ENCODE results near the gene LSMEM2.
A peak's percentile ranks its signal among the peaks of the same experiment; 100 is the strongest.
"Not testable (repeated sequence)": the region's sequence is repeated elsewhere in the genome, so short reads cannot be mapped to it uniquely, and the experiment has no call there.

The LSMEM2 gene

GRCh38 chr3:50278880-50279224 lies at the start of gene LSMEM2:
Gene LSMEM2 (plus strand): TSS chr3:50279087. CDS start chr3:50279114, 27 bp downstream.
- no peak for DNase-seq

GRCh38 chr3:50229490-50229889 lies 49.4 kb upstream of the LSMEM2 start:
- DNase-seq = no peak

DNA sequence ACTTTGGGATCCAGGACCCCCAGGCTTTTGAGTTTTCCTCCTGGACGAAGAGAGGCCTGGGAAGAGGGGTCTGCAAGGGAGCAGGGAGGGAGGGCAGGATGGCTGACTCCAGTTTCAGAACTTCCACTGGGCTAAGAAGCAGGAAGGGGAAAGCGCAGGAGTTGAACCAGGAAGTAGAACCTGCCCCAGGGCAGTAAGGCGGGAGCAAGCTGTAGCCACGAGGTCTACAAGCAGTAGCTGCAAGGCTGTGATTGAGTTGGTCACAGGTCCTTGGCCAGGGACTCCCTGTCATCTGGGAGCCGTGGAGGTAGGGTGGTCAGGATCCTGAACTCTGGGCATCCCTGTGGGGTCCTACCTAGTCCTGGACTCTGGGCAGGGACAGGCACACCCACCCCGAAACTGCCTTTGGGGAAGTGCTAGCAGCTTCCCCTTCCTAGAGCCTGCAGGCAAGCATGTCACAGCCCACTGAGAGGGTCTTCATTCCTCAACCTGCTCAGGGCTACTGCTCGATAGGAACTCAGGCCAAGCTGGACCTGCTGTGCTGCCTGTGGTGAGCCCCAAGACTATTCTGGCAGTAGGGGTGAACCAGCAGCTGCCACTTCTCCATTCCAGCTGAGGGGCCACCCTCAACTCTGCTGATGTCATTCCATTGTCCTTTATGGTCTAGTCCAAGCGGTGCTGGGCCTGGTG lies 48.6 kb upstream of the LSMEM2 start:
- no peak for DNase-seq

GRCh38 chr3:50230794-50231125 lies 48.1 kb upstream of the LSMEM2 start:
- DNase-seq = no peak

DNA sequence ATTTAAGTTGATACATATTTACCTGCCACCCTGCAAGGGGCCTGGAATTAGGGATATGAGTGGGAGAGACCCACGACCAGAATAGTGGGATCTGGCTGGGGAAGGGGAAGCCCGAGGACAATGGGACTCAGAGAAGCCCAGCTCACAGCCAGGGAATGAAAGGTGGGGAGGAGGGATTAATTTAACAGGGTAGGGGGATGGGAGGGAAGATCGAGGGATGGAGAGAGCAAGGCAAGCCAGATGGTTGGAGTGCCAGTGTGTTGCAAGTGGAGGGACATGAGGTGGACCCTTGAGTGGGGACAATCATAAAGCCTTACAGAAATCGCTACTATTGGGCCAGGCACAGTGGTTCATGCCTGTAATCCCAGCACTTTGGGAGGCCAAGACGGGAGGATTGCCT lies 47.3 kb upstream of the LSMEM2 start:
- no peak for DNase-seq

DNA sequence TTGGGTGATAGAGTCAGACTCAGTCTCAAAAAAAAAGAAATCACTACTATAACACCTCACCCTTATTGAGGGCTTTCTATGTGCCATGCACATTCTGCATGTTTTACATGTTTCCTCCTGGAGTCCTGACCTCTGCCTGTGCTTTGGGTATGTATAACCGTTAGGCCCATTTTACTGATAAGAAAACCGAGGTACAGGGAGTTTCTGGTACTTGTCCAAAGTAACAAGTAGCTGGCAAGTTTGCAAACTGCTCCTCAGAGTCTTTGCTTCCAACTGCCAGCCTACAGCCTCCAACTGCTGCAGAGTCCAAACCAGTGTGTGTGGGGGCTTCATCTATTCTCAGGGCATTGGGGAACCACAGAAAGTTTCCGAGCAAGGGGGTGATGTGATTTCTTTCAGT lies 46.6 kb upstream of the LSMEM2 start:
- DNase-seq = no peak

GRCh38 chr3:50233176-50233575 lies 45.7 kb upstream of the LSMEM2 start:
- no peak for DNase-seq

GRCh38 chr3:50235716-50236483 lies 43.0 kb upstream of the LSMEM2 start, which contains the start of gene GNAI2:
Gene GNAI2 (plus strand): TSS chr3:50236204. CDS start chr3:50236336, 132 bp downstream.
- DNase-seq = peak; percentile 98 to 99

DNA sequence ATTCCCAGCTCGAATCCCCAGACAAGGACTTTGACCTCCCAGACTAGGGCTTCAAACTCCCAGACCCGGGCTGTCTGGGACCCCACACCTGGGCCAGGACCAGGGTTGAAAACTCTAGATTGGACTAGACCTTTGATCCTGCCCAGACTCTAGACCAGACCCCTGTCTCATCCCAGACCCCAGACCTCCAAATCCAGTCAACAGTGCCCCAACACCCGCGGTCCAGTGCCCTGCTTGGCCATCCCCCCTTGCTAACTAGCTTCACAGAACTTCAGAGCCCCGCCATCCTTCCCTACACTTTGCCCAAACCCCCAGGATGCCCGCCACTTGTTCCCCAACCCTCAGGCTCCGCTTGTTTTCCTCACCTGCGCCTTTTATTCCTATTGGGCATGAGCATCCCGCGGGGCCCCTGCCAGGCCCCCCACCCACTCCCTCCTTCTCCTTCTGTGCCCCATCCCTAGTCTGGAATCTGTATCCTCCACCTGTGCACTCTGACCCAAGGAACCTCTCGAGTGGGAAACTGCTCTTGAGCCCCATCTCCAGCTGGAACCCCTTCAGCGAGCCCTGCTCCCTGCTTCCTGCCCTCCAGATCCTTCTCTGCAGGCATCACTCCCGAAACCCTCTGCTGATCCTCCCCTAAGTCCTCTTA lies 42.3 kb upstream of the LSMEM2 start:
- no peak for DNase-seq

DNA sequence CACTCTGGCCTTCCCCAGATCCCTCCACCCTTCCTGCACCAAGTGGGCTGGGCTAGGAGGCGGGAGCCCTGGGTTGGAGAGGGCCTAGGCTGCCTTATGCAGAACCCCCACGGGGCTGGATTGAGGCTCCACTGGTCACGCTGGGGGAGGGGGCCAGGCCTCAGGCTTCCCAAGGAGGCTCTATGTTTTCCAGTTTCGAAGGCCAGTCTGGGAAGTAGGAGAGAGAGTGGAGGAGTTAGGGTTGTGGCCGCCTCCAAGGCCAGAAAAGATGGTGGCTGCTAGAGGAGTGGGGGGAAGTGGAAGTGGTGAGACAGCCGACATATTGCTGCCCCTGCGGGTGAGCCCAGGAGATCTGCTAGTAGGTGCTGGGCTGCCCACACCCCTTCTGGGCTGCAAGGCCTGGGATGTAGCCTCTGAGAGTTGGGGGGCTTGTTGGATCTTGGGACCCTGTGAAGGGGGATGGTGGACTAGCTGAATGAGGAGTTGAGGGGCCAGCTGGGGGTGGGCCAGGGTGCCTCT lies 41.7 kb upstream of the LSMEM2 start:
- no peak for DNase-seq

- DNase-seq = peak; percentile 83 to 85
Measured at GRCh38 chr3:50237754-50238548, 40.9 kb upstream of the LSMEM2 start.

DNA sequence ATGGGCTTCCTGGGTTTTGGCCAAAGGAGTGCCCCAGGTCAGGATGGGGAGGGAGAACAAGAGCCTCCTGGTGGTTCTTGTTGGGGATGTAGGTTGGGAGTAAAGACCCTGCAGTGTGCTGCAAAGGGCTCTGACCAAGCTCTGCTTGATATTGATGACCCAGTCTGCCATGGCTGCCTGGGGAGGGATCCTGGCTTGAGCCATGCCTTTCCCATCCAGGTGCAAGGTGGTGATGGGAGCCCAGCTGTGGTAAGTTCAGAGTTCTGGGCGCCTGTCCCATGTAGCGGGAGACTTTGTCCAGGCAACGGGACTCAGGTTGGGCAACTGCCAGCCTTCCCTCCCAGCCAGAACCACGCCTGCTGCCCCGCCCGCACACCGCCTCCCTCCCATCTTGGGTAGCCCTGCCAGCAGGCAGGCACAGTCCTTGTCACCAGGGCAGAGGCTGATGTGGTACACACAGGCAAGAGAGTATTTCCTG lies 40.3 kb upstream of the LSMEM2 start:
- DNase-seq = no peak

DNA sequence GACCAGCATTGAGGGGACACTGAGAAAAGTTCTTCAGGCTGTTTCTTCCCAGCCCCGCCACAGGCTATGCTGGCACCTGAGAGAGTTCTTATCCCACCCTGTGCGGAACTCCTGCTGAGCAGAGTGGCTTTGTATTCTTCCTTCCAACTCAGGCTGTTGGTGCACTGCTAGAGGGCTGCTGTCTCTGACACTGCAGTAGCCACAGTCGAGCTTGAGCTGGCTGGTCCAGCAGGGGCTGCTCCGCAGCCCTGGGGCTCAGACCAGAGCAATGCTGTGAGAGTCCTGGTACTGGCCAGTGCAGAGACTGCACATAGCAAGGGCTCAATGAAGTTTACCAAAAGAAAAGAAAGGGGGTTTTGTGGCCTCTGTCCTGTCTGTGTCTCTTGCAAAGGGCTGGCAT lies 39.2 kb upstream of the LSMEM2 start:
- DNase-seq = no peak

DNA sequence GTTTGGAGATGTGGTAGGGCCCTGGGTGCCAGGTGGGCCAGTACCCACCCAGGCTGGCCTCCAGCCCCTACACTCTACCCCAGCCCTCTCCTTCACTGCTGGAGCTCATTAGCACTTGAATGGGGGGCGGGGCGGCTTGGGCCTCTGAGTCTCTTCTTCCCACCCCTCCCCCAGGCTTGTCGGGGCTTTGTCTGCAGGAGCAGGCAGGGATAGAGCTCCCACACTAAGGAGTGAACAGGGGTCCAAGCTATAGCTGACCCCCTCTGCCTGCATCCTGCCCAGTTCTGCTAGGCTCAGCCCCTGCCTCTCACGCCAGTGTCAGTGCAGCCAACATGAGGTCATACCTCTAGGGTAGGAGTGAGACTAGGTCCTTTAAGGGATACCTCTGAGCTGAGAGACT lies 37.7 kb upstream of the LSMEM2 start:
- DNase-seq = no peak

DNA sequence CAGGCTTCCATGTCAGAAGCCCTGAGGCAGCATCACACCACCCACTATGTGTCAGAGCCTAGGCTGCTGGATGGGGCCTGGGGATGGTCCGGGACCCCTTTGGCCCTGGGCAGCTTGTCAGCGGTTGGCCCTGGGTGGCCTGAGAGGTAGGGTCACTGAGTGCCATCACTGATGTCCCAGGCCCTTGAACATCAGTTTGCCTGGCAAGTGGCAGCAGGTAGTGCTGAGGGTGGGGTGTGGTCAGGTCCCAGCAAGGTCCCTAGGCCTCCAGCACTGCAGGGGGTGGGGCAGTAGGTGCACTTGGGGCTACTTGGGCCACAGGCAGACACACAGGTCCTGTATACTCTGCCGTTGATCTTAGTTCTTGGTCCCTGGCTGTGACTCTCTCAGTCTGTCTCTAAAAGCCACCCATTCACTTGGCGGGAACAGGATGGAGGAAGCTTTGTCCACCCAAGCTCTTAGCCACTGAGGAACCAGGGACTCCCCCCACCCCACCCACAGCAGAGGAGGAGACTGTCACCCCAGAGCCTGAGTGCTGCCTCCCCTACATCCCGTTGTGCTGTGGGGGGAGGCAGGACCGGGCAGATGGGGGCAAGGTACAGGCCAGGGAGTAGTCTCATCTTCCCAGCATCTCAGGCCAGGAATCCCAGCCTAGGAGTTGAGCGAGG lies 37.0 kb upstream of the LSMEM2 start:
- DNase-seq = no peak

GRCh38 chr3:50242381-50242770 lies 36.5 kb upstream of the LSMEM2 start:
- DNase-seq = no peak

DNA sequence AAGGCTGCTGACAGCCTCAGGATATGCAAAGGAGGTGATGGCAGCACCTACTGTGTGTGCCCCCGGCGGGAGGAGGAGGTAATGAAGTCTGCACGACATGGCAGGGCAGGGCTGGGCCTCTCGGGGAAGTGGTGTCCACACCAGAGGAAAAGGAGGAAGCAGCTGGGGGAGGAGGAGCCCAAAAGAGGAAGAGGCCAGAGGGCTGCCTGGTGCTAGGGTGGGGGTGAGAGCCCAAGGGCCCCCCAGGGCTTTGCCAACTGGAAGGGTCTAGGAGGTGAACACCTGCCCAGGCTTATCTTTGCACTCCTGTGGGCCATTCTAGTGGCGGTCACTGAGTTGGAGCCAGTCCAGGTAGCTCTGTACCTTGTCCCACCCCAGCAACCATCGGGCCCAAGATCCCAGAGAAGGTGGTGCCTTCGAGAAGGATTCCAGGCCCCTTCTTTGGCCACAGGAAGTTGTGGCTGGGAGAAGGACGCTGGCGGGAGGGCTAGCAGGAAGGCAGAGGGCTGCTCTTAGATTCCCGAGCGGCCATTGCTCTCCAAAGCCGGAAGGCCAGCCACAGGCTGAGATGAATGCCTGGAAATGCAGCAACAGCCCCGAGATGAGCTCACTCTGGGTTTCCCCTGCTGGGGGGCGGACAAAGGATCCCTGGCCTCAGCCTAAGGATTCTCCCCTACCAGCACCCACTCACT lies 35.9 kb upstream of the LSMEM2 start:
- peak in 1 of 2 experiments; percentile 32 for DNase-seq

GRCh38 chr3:50243543-50243895 lies 35.4 kb upstream of the LSMEM2 start:
- DNase-seq = no peak

DNA sequence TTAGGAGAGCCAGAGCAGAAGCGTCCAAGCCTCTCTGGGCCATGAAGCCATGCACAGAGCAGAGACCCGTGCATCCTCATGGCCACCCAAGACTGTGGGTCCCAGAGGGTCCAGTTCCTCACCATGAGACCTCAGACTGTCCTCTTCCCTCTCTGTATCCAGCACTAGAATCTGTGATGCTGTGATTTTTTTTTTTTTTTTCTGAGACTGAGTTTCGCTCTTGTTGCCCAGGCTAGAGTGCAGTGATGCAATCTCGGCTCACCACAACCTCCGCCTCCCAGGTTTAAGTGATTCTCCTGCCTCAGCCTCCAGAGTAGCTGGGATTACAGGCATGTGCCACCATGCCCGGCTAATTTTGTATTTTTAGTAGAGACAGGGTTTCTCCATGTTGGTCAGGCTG lies 34.1 kb upstream of the LSMEM2 start:
- not testable (repeated sequence) for DNase-seq

GRCh38 chr3:50245251-50245745 lies 33.6 kb upstream of the LSMEM2 start:
- DNase-seq = no peak

GRCh38 chr3:50245831-50246516 lies 32.9 kb upstream of the LSMEM2 start:
- DNase-seq = peak; percentile 88 to 97

All from stimulated activated CD4-positive, alpha-beta T cell treated with anti-CD3 and anti-CD28 coated beads, Interleukin-4, amount 100 ng/mL, for 4 hours (primary cell).